ENCODE results near the gene BPIFB6. TPM values are rescaled to one million over a fixed set of nuclear protein-coding genes. Genes with fewer than 3 reads are reported as not detected.

Gene BPIFB6
- polyA plus RNA-seq, 1 of the 3 experiments (the other 2 are of a cell fraction): not detected

- TF ChIP-seq USF2 (IDR thresholded peaks at IDR 0.05; ENCODE audit: borderline replicate concordance, low read depth, low read length) (no peak), SMC3 (IDR thresholded peaks at IDR 0.05; ENCODE audit: low read depth, low read length) (no peak), GATA2 (CRISPR knock-in tag; IDR thresholded peaks at IDR 0.05) (no peak)
- Histone ChIP-seq H3K4me3 (ENCODE audit: low read depth in 2 of 2, low read length in 1 of 2) (no peak overlapping the region), H3K27me3 (ENCODE audit: insufficient read depth) (peaks cover 51% of the 10 kb centered on the region), H3K36me3 (replicated peaks in 1 of 2; ENCODE audit: control insufficient read depth in 1 of 2, insufficient read depth in 2 of 2, low read length in 1 of 2) (no peaks in the 10 kb centered on the region), H4K20me1 (ENCODE audit: insufficient read depth) (no peaks in the 10 kb centered on the region), H3K79me2 (ENCODE audit: insufficient read depth) (no peaks in the 10 kb centered on the region), H3K27ac (ENCODE audit: low read depth in 2 of 2, low read length in 1 of 2) (no peak overlapping the region), H3K9me3 (no peaks in the 10 kb centered on the region), H3K9ac (no peak overlapping the region), H3F3A (replicated peaks; ENCODE audit: insufficient read depth) (no peaks in the 10 kb centered on the region), H3K4me2 (no peak overlapping the region), H3K4me1 (ENCODE audit: control insufficient read depth in 1 of 2, insufficient read depth in 2 of 2, low read depth in 1 of 2, low read length in 1 of 2) (no peaks in the 10 kb centered on the region), H3K9me2 (no peaks in the 10 kb centered on the region), H2AFZ (ENCODE audit: low read depth) (no peak overlapping the region)
- DNase-seq: no peak
- POLR2A ChIA-PET: no interaction called here
- WGBS (ENCODE audit: low lambda C conversion rate): 0% methylated on average over 2 of the region's 8 CpGs
- CTCF ChIA-PET: no interaction called here
These were observed 20.6 kb upstream of the BPIFB6 start for GRCh38 chr20:33010674-33011449.

DNA sequence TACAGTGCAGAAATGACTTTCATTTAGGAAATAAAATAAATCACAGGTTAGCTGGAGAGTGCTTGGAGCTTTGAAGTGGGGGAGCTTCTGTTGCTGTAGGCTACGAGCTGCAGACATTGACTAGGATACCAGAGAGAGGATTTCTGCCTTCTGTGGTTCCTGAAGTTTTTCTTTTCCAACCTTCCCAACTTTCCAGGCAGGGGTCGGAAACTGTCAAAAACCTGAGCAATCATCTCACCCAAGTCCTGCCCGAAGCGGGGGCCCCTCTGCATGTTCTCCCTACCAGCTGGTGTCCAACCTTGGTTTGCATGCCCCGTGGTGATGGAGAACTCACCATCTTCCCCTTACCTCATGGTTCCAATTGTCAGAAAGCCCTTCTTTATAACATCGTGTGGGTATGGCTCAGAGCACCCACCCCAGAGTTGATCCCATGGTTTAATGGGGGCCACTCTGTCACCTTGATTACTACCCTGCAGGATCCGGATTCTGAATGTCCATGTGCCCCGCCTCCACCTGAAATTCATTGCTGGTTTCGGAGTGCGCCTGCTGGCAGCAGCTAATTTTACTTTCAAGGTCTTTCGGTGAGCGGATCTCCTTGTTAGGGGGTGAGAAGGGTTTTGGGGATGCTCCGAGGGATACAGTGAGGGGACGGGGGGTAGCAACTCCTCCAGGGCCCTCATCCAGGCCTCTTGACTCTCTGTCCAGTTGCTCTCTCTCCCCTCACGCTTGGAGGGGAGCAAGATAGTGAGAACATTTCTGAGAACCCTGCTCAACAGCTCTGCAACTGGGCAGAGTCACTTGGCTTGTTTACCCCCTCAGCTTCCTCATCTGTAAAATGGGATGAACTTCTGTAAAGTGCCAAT is 18.9 kb upstream of the BPIFB6 start:
- H3F3A ChIP-seq (replicated peaks; ENCODE audit: insufficient read depth): no peaks in the 10 kb centered on the region
- no peaks in the 10 kb centered on the region for H3K4me1 ChIP-seq (ENCODE audit: control insufficient read depth in 1 of 2, insufficient read depth in 2 of 2, low read depth in 1 of 2, low read length in 1 of 2)
- no peaks in the 10 kb centered on the region for H3K79me2 ChIP-seq (ENCODE audit: insufficient read depth)
- CTCF ChIA-PET: no interaction called here
- peaks cover 66% of the 10 kb centered on the region for H3K27me3 ChIP-seq (ENCODE audit: insufficient read depth)
- H3K9me3 ChIP-seq: no peaks in the 10 kb centered on the region
- H3K27ac ChIP-seq (ENCODE audit: low read depth in 2 of 2, low read length in 1 of 2): no peak overlapping the region
- no peak overlapping the region for H3K4me2 ChIP-seq
- H3K36me3 ChIP-seq (replicated peaks in 1 of 2; ENCODE audit: control insufficient read depth in 1 of 2, insufficient read depth in 2 of 2, low read length in 1 of 2): no peaks in the 10 kb centered on the region
- no peak overlapping the region for H2AFZ ChIP-seq (ENCODE audit: low read depth)
- POLR2A ChIA-PET: no interaction called here
- H3K9ac ChIP-seq: no peak overlapping the region
- H4K20me1 ChIP-seq (ENCODE audit: insufficient read depth): no peaks in the 10 kb centered on the region
- no peak overlapping the region for H3K4me3 ChIP-seq (ENCODE audit: low read depth in 2 of 2, low read length in 1 of 2)
- no peaks in the 10 kb centered on the region for H3K9me2 ChIP-seq
- no peak for DNase-seq
- no peak for TF ChIP-seq TEAD4 (IDR thresholded peaks at IDR 0.05; ENCODE audit: borderline replicate concordance, insufficient read depth)
- TF ChIP-seq FOXJ3 (CRISPR knock-in tag; IDR thresholded peaks at IDR 0.05): no peak
- no peak for TF ChIP-seq NFIC (IDR thresholded peaks at IDR 0.05; ENCODE audit: borderline replicate concordance)
- no peak for TF ChIP-seq POLR2AphosphoS5 (IDR thresholded peaks at IDR 0.05; ENCODE audit: low read depth, low read length)
- no peak for TF ChIP-seq JUND (IDR thresholded peaks at IDR 0.05)
- TF ChIP-seq YY1 (IDR thresholded peaks at IDR 0.05; ENCODE audit: low read depth): no peak
- TF ChIP-seq RAD21 (IDR thresholded peaks at IDR 0.05; ENCODE audit: low read length): no peak
- 16% methylated on average over 15 of the region's 15 CpGs for WGBS (ENCODE audit: low lambda C conversion rate)

Measured in SK-N-SH (cell line).